PC-9 (cell line): ENCODE results near the gene SLC38A1.

Experiments
- CTCF ChIP-seq: fragments of 200-600 bp; sonication (generic); conservative IDR thresholded peaks from 2 replicates; pipeline ENCODE4 v1.6.1; 2017; ENCODE audit warnings: mixed run types, antibody characterized with exemption, mild to moderate bottlenecking, moderate library complexity
- EZH2 ChIP-seq: fragments of 200-600 bp; sonication (generic); IDR thresholded peaks from 2 replicates; pipeline ENCODE4 v1.8.0; 2017; ENCODE audit warnings: antibody characterized with exemption, low read depth

DNA sequence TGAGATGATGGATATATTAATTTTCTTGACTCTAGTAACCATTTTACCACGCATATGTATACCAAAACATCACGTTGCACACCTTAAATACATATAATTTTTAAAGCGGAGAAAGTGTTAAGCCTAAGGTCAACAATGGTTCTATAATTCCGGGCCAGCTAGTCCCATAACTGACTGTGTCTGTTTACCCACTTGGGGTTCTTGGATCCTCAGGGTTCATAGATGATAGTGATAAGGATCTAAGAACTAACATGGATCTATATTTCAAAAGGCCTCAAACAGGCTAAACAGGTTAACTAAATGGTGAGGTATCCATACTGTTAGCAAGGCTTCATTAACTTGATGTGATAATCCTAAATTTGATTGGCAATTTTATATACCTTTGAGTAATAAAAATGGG is 9.8 kb downstream of the SLC38A1 start:
- TF ChIP-seq CTCF, result no peak
- no peak for TF ChIP-seq EZH2
